Measurements from ENCODE around the gene NOTCH3.

NOTCH3 gene

DNA sequence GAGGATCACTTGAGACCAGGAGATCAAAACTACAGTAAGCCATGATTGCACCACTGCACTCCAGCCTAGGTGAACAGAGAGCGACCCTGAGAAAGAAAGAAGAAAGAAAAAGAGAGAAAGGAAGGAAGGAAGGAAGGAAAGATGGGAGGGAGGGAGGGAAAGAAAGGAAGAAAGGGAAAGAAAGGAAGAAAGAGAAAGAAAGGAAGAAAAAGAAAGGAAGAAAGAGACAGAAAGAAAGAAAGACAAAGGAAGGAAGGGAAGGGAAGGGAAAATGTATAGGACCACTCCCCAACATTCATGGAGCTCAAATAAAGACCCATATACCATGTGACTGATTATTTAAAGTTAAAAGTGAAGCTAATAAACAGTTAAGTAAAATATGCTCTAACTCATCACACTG is 53.7 kb downstream of the NOTCH3 start:
- TF ChIP-seq, protein P1, sequence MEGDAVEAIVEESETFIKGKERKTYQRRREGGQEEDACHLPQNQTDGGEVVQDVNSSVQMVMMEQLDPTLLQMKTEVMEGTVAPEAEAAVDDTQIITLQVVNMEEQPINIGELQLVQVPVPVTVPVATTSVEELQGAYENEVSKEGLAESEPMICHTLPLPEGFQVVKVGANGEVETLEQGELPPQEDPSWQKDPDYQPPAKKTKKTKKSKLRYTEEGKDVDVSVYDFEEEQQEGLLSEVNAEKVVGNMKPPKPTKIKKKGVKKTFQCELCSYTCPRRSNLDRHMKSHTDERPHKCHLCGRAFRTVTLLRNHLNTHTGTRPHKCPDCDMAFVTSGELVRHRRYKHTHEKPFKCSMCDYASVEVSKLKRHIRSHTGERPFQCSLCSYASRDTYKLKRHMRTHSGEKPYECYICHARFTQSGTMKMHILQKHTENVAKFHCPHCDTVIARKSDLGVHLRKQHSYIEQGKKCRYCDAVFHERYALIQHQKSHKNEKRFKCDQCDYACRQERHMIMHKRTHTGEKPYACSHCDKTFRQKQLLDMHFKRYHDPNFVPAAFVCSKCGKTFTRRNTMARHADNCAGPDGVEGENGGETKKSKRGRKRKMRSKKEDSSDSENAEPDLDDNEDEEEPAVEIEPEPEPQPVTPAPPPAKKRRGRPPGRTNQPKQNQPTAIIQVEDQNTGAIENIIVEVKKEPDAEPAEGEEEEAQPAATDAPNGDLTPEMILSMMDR (IDR thresholded peaks at IDR 0.05; ENCODE audit: low read depth, low read length, missing control alignments) = no peak
- no peak for DNase-seq (ENCODE audit: low read depth)
- no peak overlapping the region for H3K4me3 ChIP-seq (ENCODE audit: low read depth, low read length)

DNA sequence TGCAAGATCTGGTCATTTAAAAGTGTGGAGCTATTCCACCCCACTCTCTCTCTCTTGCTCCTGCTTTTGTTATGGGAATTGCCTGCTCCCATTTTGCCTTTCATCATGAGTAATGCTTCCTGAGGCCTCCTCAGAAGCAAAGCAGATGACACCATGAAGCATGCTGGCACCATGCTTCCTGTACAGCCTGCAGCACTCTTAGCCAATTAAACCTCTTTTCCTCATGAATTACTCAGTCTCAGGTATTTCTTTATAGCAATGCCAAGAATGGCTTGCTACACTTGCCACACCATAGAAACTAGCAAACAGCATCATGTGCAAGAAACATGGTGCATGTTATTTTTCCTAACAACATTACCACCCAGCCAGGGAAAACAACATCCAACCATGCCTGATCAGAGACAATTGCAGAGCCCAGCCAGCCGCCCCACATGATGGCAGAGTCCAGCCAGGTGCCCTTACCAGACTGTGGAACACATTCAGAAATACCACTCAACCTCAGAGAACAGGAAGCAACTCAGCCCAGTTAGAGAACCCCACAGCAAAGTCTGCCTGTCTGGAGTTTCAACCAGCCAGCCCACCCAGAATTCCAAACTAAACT is 56.6 kb downstream of the NOTCH3 start:
- no peak overlapping the region for H3K4me3 ChIP-seq (ENCODE audit: low read depth, low read length)
- no peak for DNase-seq (ENCODE audit: low read depth)
- TF ChIP-seq, protein P1 (IDR thresholded peaks at IDR 0.05; ENCODE audit: low read depth, low read length, missing control alignments) = no peak

DNA sequence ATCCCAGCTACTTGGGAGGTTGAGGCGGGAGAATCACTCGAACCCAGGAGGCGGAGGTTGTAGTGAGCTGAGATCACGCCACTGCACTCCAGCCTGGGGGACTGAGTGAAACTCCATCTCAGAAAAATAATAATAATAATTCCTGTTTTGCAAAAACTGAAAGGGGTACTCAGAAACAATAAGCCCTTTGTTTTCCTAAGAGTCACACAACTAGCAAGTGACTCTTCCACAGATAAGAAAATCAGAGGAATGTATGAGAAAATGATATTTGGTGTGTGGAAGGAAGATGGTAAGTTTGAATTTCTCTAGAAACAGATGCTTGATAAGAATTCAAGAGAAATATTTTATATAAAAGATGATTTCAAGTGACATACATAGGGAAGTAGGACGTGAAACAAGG is 58.5 kb downstream of the NOTCH3 start:
- TF ChIP-seq, protein P1 (IDR thresholded peaks at IDR 0.05; ENCODE audit: low read depth, low read length, missing control alignments) = no peak
- no peak overlapping the region for H3K4me3 ChIP-seq (ENCODE audit: low read depth, low read length)
- no peak for DNase-seq (ENCODE audit: low read depth)

DNA sequence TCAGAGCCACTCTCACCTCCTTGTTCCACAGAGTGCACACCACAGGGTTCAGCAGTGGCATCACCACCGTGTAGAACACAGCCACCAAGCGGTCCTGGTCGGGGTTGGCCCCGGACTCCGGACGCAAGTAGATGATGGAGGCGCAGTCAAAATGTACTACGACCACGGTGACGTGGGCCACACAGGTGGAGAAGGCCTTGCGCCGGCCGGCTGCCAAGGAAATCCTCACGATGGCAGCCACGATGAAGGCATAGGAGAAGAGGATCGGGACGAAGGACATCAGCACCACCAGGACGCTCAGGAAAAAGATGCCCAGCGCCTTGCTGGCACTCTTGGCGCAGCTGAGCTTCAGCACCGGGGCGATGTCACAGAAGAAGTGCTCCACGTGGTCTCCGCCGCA is 59.7 kb downstream of the NOTCH3 start:
- TF ChIP-seq, protein P1 (IDR thresholded peaks at IDR 0.05; ENCODE audit: low read depth, low read length, missing control alignments) = no peak
- no peak for DNase-seq (ENCODE audit: low read depth)
- no peak overlapping the region for H3K4me3 ChIP-seq (ENCODE audit: low read depth, low read length)

DNA sequence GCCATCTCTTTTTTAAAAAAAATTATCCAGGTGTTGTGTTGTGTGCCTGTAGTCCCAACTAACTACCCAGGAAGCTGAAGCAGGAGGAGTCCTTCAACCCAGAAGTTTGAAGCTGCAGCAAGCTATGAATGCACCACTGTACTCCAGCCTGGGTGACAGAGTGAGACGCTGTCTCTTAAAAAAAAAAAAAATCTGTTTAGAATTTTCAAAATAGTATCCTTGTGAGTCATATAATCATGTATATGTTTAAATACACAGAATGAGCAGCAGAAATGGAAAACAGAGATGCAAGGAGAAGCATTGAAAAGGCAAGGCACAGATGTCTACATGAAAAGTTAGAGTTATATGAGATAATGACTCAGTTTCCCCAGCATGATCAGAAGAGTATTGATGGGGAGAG is 62.4 kb downstream of the NOTCH3 start:
- no peak for DNase-seq (ENCODE audit: low read depth)
- TF ChIP-seq, protein P1 (IDR thresholded peaks at IDR 0.05; ENCODE audit: low read depth, low read length, missing control alignments) = no peak

DNA sequence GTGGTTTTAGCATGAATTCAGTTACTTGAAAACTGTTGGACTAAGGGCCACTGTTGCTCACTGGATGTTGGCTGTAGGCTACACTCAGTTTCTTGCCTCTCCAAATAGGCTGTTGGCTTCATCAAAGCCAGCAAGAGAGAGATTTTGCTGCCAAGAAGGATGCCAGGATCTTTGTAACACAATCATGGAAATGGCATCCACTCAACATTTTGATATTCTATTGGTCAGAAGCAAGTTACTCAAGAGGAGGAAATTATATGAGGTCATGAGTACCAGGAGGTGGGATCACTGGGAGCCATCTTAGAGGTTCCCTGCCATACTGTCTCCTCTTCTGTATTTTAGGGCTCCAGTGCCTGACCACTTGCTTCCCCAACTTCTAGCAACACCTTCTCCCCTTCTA is 63.0 kb downstream of the NOTCH3 start:
- TF ChIP-seq, protein P1 (IDR thresholded peaks at IDR 0.05; ENCODE audit: low read depth, low read length, missing control alignments) = no peak
- no peak overlapping the region for H3K4me3 ChIP-seq (ENCODE audit: low read depth, low read length)
- no peak for DNase-seq (ENCODE audit: low read depth)

More for the DNA sequence above, 62.4 kb downstream of the NOTCH3 start:
- no peak overlapping the region for H3K4me3 ChIP-seq (ENCODE audit: low read depth, low read length)

DNA sequence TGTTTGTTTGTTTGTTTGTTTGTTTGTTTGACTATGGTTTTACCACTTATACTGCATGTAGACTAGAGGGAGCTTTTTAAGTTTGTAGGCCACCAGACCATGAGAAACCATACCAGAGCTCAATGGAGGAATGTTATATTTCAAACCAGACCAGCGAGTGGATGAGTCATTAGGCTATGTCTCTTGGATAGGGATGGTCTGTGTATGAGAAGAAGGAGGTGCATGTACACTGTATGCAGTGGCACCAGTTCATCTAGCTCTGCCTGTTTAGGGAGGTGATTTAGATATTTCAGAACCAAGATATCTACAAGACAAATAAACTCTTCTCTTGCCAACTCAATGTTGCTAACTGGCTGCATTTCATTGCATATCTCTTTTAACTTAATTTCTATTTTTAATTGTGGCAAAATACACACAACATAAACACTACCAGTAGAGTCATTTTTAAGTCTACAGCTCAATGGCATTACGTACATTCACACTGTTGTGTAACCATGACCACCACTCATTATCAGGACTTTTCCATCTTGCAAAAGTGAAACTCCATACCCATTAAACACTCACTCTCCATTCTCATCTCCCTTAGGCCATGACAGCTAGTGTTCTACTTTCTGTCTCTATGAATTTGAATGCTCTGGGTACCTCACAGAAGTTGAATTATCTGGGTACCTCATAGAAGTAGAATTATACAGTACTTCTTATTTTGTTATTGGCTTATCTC is 64.4 kb downstream of the NOTCH3 start:
- TF ChIP-seq, protein P1 (IDR thresholded peaks at IDR 0.05; ENCODE audit: low read depth, low read length, missing control alignments) = no peak
- no peak overlapping the region for H3K4me3 ChIP-seq (ENCODE audit: low read depth, low read length)
- DNase-seq (ENCODE audit: low read depth) = no peak
